Measurements from ENCODE around the gene TMCO6. TPM values are rescaled to one million over a fixed set of nuclear protein-coding genes. Genes with fewer than 3 reads are reported as not detected.

The TMCO6 gene
- total and polyA plus RNA-seq, 9 of the 15 experiments (the other 6 are each of a cell fraction or from before 2014, with no cell fraction given) = 3.4 to 46.4 (median 16.7) TPM

- CTCF ChIA-PET (ENCODE audit: low intra/inter-chr PET ratio) = no interaction called here
- 96% methylated on average over 4 of the region's 4 CpGs for whole genome bisulfite sequencing (ENCODE audit: insufficient coverage, low coverage, missing lambda C conversion rate)
Measured at GRCh38 chr5:140674629-140675028, 35.4 kb downstream of the TMCO6 start.

GRCh38 chr5:140677947-140678346, 38.7 kb downstream of the TMCO6 start:
- FAIRE-seq (no peak), ATAC-seq (no peak), DNase-seq (ENCODE audit: extremely low read depth in 1 of 4, low spot score in 3 of 4) (no peak)
- no peak overlapping the region for H3K9ac ChIP-seq (ENCODE audit: insufficient read depth in 1 of 2, low read depth in 2 of 2, low read length in 2 of 2)
- CTCF ChIA-PET (ENCODE audit: low intra/inter-chr PET ratio) = no interaction called here
- WGBS (ENCODE audit: insufficient coverage, low coverage, missing lambda C conversion rate) = 100% methylated on average over 3 of the region's 3 CpGs
- peaks cover 84% of the 10 kb centered on the region for H3K36me3 ChIP-seq (ENCODE audit: control insufficient read depth, insufficient read depth, low read length)
- no peaks in the 10 kb centered on the region for H3K79me2 ChIP-seq (ENCODE audit: control insufficient read depth, insufficient read depth, low read length)
- no peak overlapping the region; the same call in 2 of the 3 replicates for H3K27ac ChIP-seq (ENCODE audit: extremely low read depth, low read depth, low read length)
- no peaks in the 10 kb centered on the region for H3K9me1 ChIP-seq (ENCODE audit: control insufficient read depth, insufficient read depth, low read length)
- in situ Hi-C loops (cut with MboI) = no loop called here
- no TSS peak for BruUV-seq (replicated peaks)
- no peak for TF ChIP-seq MYBL2 (IDR thresholded peaks at IDR 0.05; ENCODE audit: low read depth)
- no peak for TF ChIP-seq MYBL2 (CRISPR knock-in tag; IDR thresholded peaks at IDR 0.05; ENCODE audit: borderline replicate concordance)
- TF ChIP-seq E2F4 (CRISPR knock-in tag; IDR thresholded peaks at IDR 0.05; ENCODE audit: low read depth) = no peak
- no peak for TF ChIP-seq DACH1 (IDR thresholded peaks at IDR 0.05; ENCODE audit: partially characterized antibody)
- TF ChIP-seq GTF2B (IDR thresholded peaks at IDR 0.05; ENCODE audit: extremely low read depth, insufficient read length) = no peak
- TF ChIP-seq FUS (optimal IDR thresholded peaks at IDR 0.05; ENCODE audit: low read depth, low read length) = no peak
- no peak for TF ChIP-seq E2F3 (CRISPR knock-in tag; IDR thresholded peaks at IDR 0.05)
- TF ChIP-seq GABPB1 (CRISPR knock-in tag; IDR thresholded peaks at IDR 0.05) = no peak
- TF ChIP-seq HDAC8 (tag; IDR thresholded peaks at IDR 0.05) = no peak
- TF ChIP-seq TFAM (CRISPR knock-in tag; conservative IDR thresholded peaks at IDR 0.05) = no peak
- TF ChIP-seq POLR2AphosphoS5 (IDR thresholded peaks at IDR 0.05; ENCODE audit: control insufficient read depth, insufficient read depth, low read depth, low read length) = no peak
- TF ChIP-seq ZNF282 (CRISPR knock-in tag; IDR thresholded peaks at IDR 0.05) = no peak
- no peak for TF ChIP-seq PYGO2 (tag; IDR thresholded peaks at IDR 0.05)
- TF ChIP-seq MIER1 (IDR thresholded peaks at IDR 0.05; ENCODE audit: low read depth) = no peak
- H2AFZ ChIP-seq (ENCODE audit: low read depth, low read length) = no peak overlapping the region
- H3K27me3 ChIP-seq (ENCODE audit: control insufficient read depth in 2 of 2, insufficient read depth in 2 of 2, low read length in 2 of 2) = no peaks in the 10 kb centered on the region
- peaks cover 13 to 14% of the 10 kb centered on the region in 2 experiments; a peak in 4 of 5 replicates for H3K4me1 ChIP-seq (replicated peaks in 1 of 2; ENCODE audit: control insufficient read depth in 2 of 2, insufficient read depth in 2 of 2, low read length in 2 of 2)
- POLR2A ChIA-PET = interaction anchor here (0.5 to 2.8 kb wide), 4 partner anchors 11 to 104 kb away, joined by 3 to 19 read pairs (median 7); partner anchors contain the start of genes HARS1, HARS2 and ZMAT2
- intact Hi-C loops (cut with micrococcal nuclease) = loop anchor here (2.0 kb wide), 1 partner anchor 33 kb away; no protein-coding TSS in a partner anchor
- H4K20me1 ChIP-seq (replicated peaks; ENCODE audit: control insufficient read depth, insufficient read depth, low read length) = no peaks in the 10 kb centered on the region
- H3K4me3 ChIP-seq = no peak overlapping the region
- no peaks in the 10 kb centered on the region for H3K9me3 ChIP-seq (replicated peaks; ENCODE audit: control insufficient read depth, insufficient read depth, low read depth, low read length)
- H3K4me2 ChIP-seq (ENCODE audit: insufficient read depth, low read length) = no peak overlapping the region

More at GRCh38 chr5:140674629-140675028, 35.4 kb downstream of the TMCO6 start:
- H3K9ac ChIP-seq (ENCODE audit: insufficient read depth in 1 of 2, low read depth in 2 of 2, low read length in 2 of 2) = no peak overlapping the region
- H3K4me3 ChIP-seq = no peak overlapping the region
- H3K79me2 ChIP-seq (ENCODE audit: control insufficient read depth, insufficient read depth, low read length) = no peaks in the 10 kb centered on the region
- POLR2A ChIA-PET = interaction anchor here (1.0 to 3.6 kb wide), 5 partner anchors 11 to 36 kb away, joined by 3 to 12 read pairs (median 4); partner anchors contain the start of genes HARS1, HARS2, IK and NDUFA2
- intact Hi-C loops (cut with micrococcal nuclease) (no loop called here), in situ Hi-C loops (cut with MboI) (no loop called here)
- H3K27me3 ChIP-seq (ENCODE audit: control insufficient read depth in 2 of 2, insufficient read depth in 2 of 2, low read length in 2 of 2) = no peaks in the 10 kb centered on the region
- H2AFZ ChIP-seq (ENCODE audit: low read depth, low read length) = no peak overlapping the region
- no TSS peak for BruUV-seq (replicated peaks)
- TF ChIP-seq MAFF (IDR thresholded peaks at IDR 0.05; ENCODE audit: low read length) (no peak), MYNN (IDR thresholded peaks at IDR 0.05) (0 out of 2 replicates have a peak, but pooled peaks have one; percentile 13), MYNN (CRISPR knock-in tag; IDR thresholded peaks at IDR 0.05) (no peak)
- no peak overlapping the region for H3K27ac ChIP-seq (ENCODE audit: extremely low read depth, low read depth, low read length)
- H4K20me1 ChIP-seq (replicated peaks; ENCODE audit: control insufficient read depth, insufficient read depth, low read length) = no peaks in the 10 kb centered on the region
- no peak for FAIRE-seq
- DNase-seq (ENCODE audit: extremely low read depth in 1 of 4, low spot score in 3 of 4) = no peak
- peaks cover 85% of the 10 kb centered on the region for H3K36me3 ChIP-seq (ENCODE audit: control insufficient read depth, insufficient read depth, low read length)
- H3K9me1 ChIP-seq (ENCODE audit: control insufficient read depth, insufficient read depth, low read length) = no peaks in the 10 kb centered on the region
- no peak overlapping the region for H3K4me2 ChIP-seq (ENCODE audit: insufficient read depth, low read length)
- no peak for ATAC-seq
- peaks cover 10 to 16% of the 10 kb centered on the region in 2 experiments; a peak in 4 of 5 replicates for H3K4me1 ChIP-seq (replicated peaks in 1 of 2; ENCODE audit: control insufficient read depth in 2 of 2, insufficient read depth in 2 of 2, low read length in 2 of 2)
- no peaks in the 10 kb centered on the region for H3K9me3 ChIP-seq (replicated peaks; ENCODE audit: control insufficient read depth, insufficient read depth, low read depth, low read length)

Data from K562 (cell line).